Keratinocyte (primary cell): ENCODE results near the gene SLC8A1. TPM values are rescaled to one million over a fixed set of nuclear protein-coding genes. Genes with fewer than 3 reads are reported as not detected.

Experiments
- DNase-seq: peaks from one replicate; pipeline ENCODE4 v3.0.0-alpha.2; 2011; ENCODE audit warnings: low read depth, missing footprints, low spot score
- FAIRE-seq: peaks from 2 replicates; lab custom pipeline; 2011; peaks lifted over from hg19 to GRCh38; lab: Jason Lieb, UNC
- H2AFZ ChIP-seq: 2 replicates; pipeline ENCODE4 v1.6.0; 2012; ENCODE audit warnings: low read length, control low read depth, inconsistent platforms; ENCODE audit not compliant: control insufficient read depth
- H3K27ac ChIP-seq: 2 replicates; pipeline ENCODE4 v1.5.1; 2011; ENCODE audit warnings: low read length; ENCODE audit not compliant: control insufficient read depth, insufficient read depth
- H3K27me3 ChIP-seq: 3 replicates; pipeline ENCODE4 v1.6.0; 2011; ENCODE audit warnings: low read length; ENCODE audit not compliant: control insufficient read depth, insufficient read depth; ENCODE audit errors: extremely low read depth
- H3K36me3 ChIP-seq, 2 experiments: 2 replicates in 1 of 2; 3 replicates in 1 of 2; pipeline ENCODE4 v1.5.1; 2011; ENCODE audit warnings: low read length in 2 of 2, mild to moderate bottlenecking in 1 of 2; ENCODE audit not compliant: control insufficient read depth in 2 of 2, insufficient read depth in 2 of 2; ENCODE audit errors: extremely low read depth in 1 of 2
- H3K4me1 ChIP-seq: 3 replicates; pipeline ENCODE4 v1.5.1; 2011; ENCODE audit warnings: low read length; ENCODE audit not compliant: control insufficient read depth, insufficient read depth; ENCODE audit errors: extremely low read depth
- H3K4me2 ChIP-seq: 3 replicates; pipeline ENCODE4 v1.6.0; 2011; ENCODE audit warnings: low read depth, low read length; ENCODE audit not compliant: control insufficient read depth, insufficient read depth; ENCODE audit errors: extremely low read depth
- H3K4me3 ChIP-seq, 3 experiments: fragments of 200-600 bp in 1 of 3; sonication (generic) in 1 of 3; 2 replicates in 2 of 3; 3 replicates in 1 of 3; pipeline ENCODE4 v1.5.1; 2011 to 2016; ENCODE audit warnings: low read length in 3 of 3, mild to moderate bottlenecking in 3 of 3, control low read depth in 2 of 3, inconsistent platforms in 1 of 3, low read depth in 1 of 3, mixed read lengths in 1 of 3, mixed run types in 1 of 3, moderate library complexity in 1 of 3; ENCODE audit not compliant: control insufficient read depth in 2 of 3, insufficient read depth in 2 of 3; ENCODE audit errors: extremely low read depth in 1 of 3
- H3K79me2 ChIP-seq: 2 replicates; pipeline ENCODE4 v1.6.0; 2012; ENCODE audit warnings: low read length; ENCODE audit not compliant: control insufficient read depth, insufficient read depth
- H3K9ac ChIP-seq: 3 replicates; pipeline ENCODE4 v1.6.0; 2011; ENCODE audit warnings: low read length; ENCODE audit not compliant: control insufficient read depth, insufficient read depth; ENCODE audit errors: extremely low read depth
- H3K9me1 ChIP-seq: 3 replicates; pipeline ENCODE4 v1.6.0; 2011; ENCODE audit warnings: low read length; ENCODE audit not compliant: control insufficient read depth, insufficient read depth; ENCODE audit errors: extremely low read depth
- H3K9me3 ChIP-seq: 2 replicates; pipeline ENCODE4 v1.5.1; 2012; ENCODE audit warnings: low read depth, low read length; ENCODE audit not compliant: control insufficient read depth
- H4K20me1 ChIP-seq: 3 replicates; pipeline ENCODE4 v1.6.0; 2011; ENCODE audit warnings: low read length; ENCODE audit not compliant: control insufficient read depth, insufficient read depth; ENCODE audit errors: extremely low read depth
- EZH2 ChIP-seq: IDR thresholded peaks from one replicate; pipeline ENCODE4 v1.6.1; 2012; ENCODE audit warnings: inconsistent platforms, mild to moderate bottlenecking, low read length, moderate library complexity
- dilution Hi-C: fragments of 300-500 bp; cut with MboI; formaldehyde crosslinking; loops from one replicate; pipeline ENCODE4 v1.7.0; 2020; ENCODE audit warnings: low sequenced_read_pairs; ENCODE audit not compliant: extremely low pct_ligation_motif_present
- polyA plus RNA-seq, 5 experiments: library from polyadenylated mRNA; depleted of rRNA in 3 of 5; stranded (reverse) in 3 of 5; stranded (forward) in 1 of 5; unstranded in 1 of 5; fragments of >200 nt; gene quantifications; 1 replicate in 1 of 5; 2 replicates in 3 of 5; 3 replicates in 1 of 5; pipeline versions ENCODE4 v1.2.1 to v1.2.3, GENCODE V29; 2011 to 2012; ENCODE audit warnings: missing spikeins in 2 of 5, low read depth in 1 of 5, low replicate concordance in 1 of 5
- TF ChIP-seq, protein P1 (sequence below), 3 experiments: IDR thresholded peaks in 1 of 3; conservative IDR thresholded peaks in 1 of 3; optimal IDR thresholded peaks in 1 of 3; 2 replicates in 2 of 3; 3 replicates in 1 of 3; pipeline versions ENCODE3 to v1.5.1; 2011; ENCODE audit warnings: low read length in 3 of 3, mild to moderate bottlenecking in 3 of 3, moderate library complexity in 2 of 3, control low read depth in 1 of 3, inconsistent platforms in 1 of 3; ENCODE audit not compliant: insufficient read depth in 2 of 3; ENCODE audit errors: extremely low read depth in 1 of 3

The SLC8A1 gene
- polyA plus RNA-seq, 1 donor (not counting 4 experiments of a cell fraction or from before 2014, with no cell fraction given) = 2.7 TPM

DNA sequence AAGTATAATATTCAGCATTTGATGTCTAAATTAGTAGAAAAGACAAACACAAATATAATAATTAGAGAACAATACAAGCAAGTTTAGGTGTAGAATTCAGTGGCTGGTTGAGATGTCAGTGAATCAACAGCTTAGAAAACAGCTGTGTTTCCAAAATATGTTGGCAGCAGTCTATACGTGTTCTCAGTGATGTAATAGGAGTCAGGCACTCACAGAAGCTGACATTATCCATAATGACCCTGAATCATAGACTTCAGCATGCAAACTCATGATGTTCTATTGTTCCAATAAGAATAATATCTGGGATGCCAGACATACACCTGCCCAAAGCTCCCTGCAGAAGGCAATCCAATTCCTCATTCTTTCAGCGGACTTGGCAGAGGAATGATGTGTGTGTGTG, 164.7 kb downstream of the SLC8A1 start:
- FAIRE-seq (no peak), DNase-seq (no peak)
- no peaks in the 10 kb centered on the region for H3K27me3 ChIP-seq
- no peak overlapping the region for H3K9ac ChIP-seq
- no peak overlapping the region for H3K4me2 ChIP-seq
- H3K9me3 ChIP-seq = no peaks in the 10 kb centered on the region
- no peaks in the 10 kb centered on the region for H3K79me2 ChIP-seq
- H2AFZ ChIP-seq = no peak overlapping the region
- TF ChIP-seq EZH2 = no peak
- TF ChIP-seq, protein P1, sequence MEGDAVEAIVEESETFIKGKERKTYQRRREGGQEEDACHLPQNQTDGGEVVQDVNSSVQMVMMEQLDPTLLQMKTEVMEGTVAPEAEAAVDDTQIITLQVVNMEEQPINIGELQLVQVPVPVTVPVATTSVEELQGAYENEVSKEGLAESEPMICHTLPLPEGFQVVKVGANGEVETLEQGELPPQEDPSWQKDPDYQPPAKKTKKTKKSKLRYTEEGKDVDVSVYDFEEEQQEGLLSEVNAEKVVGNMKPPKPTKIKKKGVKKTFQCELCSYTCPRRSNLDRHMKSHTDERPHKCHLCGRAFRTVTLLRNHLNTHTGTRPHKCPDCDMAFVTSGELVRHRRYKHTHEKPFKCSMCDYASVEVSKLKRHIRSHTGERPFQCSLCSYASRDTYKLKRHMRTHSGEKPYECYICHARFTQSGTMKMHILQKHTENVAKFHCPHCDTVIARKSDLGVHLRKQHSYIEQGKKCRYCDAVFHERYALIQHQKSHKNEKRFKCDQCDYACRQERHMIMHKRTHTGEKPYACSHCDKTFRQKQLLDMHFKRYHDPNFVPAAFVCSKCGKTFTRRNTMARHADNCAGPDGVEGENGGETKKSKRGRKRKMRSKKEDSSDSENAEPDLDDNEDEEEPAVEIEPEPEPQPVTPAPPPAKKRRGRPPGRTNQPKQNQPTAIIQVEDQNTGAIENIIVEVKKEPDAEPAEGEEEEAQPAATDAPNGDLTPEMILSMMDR (optimal IDR thresholded peaks at IDR 0.05 in 1 of 3, IDR thresholded peaks at IDR 0.05 in 1 of 3, conservative IDR thresholded peaks at IDR 0.05 in 1 of 3; ENCODE audit: extremely low read depth in 1 of 3, insufficient read depth in 2 of 3, low read length in 3 of 3) = no peak
- no peaks in the 10 kb centered on the region for H4K20me1 ChIP-seq
- H3K4me3 ChIP-seq = no peak overlapping the region
- H3K4me1 ChIP-seq = peaks cover 12% of the 10 kb centered on the region
- H3K27ac ChIP-seq = no peak overlapping the region
- dilution Hi-C loops = no loop called here
- no peaks in the 10 kb centered on the region for H3K9me1 ChIP-seq
- H3K36me3 ChIP-seq = no peaks in the 10 kb centered on the region

DNA sequence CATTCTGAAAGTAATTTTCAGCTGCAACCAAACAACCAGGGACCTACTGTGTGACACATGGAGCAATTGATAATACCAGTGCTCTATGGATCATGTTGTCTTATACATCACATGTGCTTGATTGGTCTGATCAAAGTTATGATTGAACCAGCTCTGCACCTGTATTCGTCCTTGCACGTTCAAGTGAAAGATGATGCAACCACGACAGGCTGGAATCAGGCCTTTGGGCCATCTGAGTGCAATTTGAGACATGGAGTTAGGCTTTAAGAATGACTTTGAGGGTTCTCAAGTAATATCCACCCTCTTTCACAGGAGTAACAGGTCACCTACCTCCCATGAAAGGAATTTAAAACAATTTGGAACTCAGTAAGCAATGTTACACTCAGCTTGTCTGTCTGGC, 165.2 kb downstream of the SLC8A1 start:
- Histone ChIP-seq H3K9ac (no peak overlapping the region), H3K9me3 (no peaks in the 10 kb centered on the region), H3K79me2 (no peaks in the 10 kb centered on the region), H3K4me1 (peaks cover 17% of the 10 kb centered on the region), H3K4me2 (no peak overlapping the region), H3K27ac (no peak overlapping the region), H3K9me1 (no peaks in the 10 kb centered on the region), H3K36me3 (no peaks in the 10 kb centered on the region), H4K20me1 (no peaks in the 10 kb centered on the region), H3K27me3 (no peaks in the 10 kb centered on the region), H3K4me3 (no peak overlapping the region), H2AFZ (no peak overlapping the region)
- DNase-seq (no peak), FAIRE-seq (peak; percentile 23)
- TF ChIP-seq EZH2 = no peak
- TF ChIP-seq, protein P1 (optimal IDR thresholded peaks at IDR 0.05 in 1 of 3, IDR thresholded peaks at IDR 0.05 in 1 of 3, conservative IDR thresholded peaks at IDR 0.05 in 1 of 3; ENCODE audit: extremely low read depth in 1 of 3, insufficient read depth in 2 of 3, low read length in 3 of 3) = no peak
- dilution Hi-C loops = no loop called here
